Right cardiac atrium (tissue), 5 donors: Measurements from ENCODE around the gene CCRL2. TPM values are rescaled to one million over a fixed set of nuclear protein-coding genes. Genes with fewer than 3 reads are reported as not detected.
"Not testable (repeated sequence)": the region's sequence is repeated elsewhere in the genome, so short reads cannot be mapped to it uniquely, and the experiment has no call there.

ENCODE experiments used
- ATAC-seq, 2 donors: fragments of 200-7000 bp; cut with Tn5 transposase; one replicate each; pipeline versions ENCODE4 v1.8.0 to v1.9.1; 2020; ENCODE audit warnings: moderate library complexity in 2 of 2, mild to moderate bottlenecking in 1 of 2
- DNase-seq, 3 donors: peaks; one replicate each; pipeline ENCODE4 v3.0.0-alpha.2; 2020
- H3K27ac ChIP-seq: one replicate; pipeline ENCODE4 v1.5.1; 2013; ENCODE audit warnings: mild to moderate bottlenecking, low read length, control low read depth, moderate library complexity
- H3K27me3 ChIP-seq: one replicate; pipeline ENCODE4 v1.6.1; 2013; ENCODE audit not compliant: control insufficient read depth, insufficient read depth
- H3K4me1 ChIP-seq: one replicate; pipeline ENCODE4 v1.6.1; 2013; ENCODE audit warnings: low read length; ENCODE audit not compliant: control insufficient read depth, insufficient read depth
- H3K4me3 ChIP-seq: one replicate; pipeline ENCODE4 v1.5.1; 2013; ENCODE audit warnings: low read length, control low read depth
- H3K9me3 ChIP-seq: one replicate; pipeline ENCODE4 v1.6.1; 2013; ENCODE audit warnings: low read length; ENCODE audit not compliant: control insufficient read depth
- WGBS: extraction: QIAGEN DNeasy Blood & Tissue Kit; methylation state at CpG from one replicate; pipeline ENCODE4 v1.1.7; 2013; 5-methylcytosine and 5-hydroxymethylcytosine counted together
- intact Hi-C, 4 donors: fragments of 100-400 bp; cut with DNase I; formaldehyde crosslinking; loops; one replicate each; pipeline versions ENCODE4 v1.11.0 to v1.14.0; 2022 to 2023
- polyA plus RNA-seq: library from polyadenylated mRNA; stranded (reverse); fragments of 200-250 nt; gene quantifications from one replicate; pipeline ENCODE4 v1.2.3, GENCODE V29; 2013
- total RNA-seq, 4 donors: library from RNA; stranded (reverse); fragmentation: NEBNext Ultra II Directional; extraction: Animal tissue kit (Norgen Biotek cat#: 25700); gene quantifications; one replicate each; pipeline ENCODE4 v1.2.1, GENCODE V29; 2021
- donor health status: healthy with polysubstance abuse.
- donor health status: DM: no; HTN: yes; CAD: no.
- donor health status: DM: no; HTN: no; CAD: no.
- donor health status: DM: no; HTN: yes; CAD: no; lungs with severe emphysema.
- donor health status: DM: yes; HTN: yes; CAD: no.

The CCRL2 gene
- total and polyA plus RNA-seq, 5 donors: 1.4 to 3.1 (median 2.3) TPM

- WGBS: 47% methylated on average over 6 of the region's 6 CpGs
- H3K27ac ChIP-seq: no peak overlapping the region
- DNase-seq (no peak), ATAC-seq (no peak)
- intact Hi-C loops: no loop called here
- H3K27me3 ChIP-seq: no peaks in the 10 kb centered on the region
- H3K4me3 ChIP-seq: no peak overlapping the region
- H3K4me1 ChIP-seq: peaks cover 2% of the 10 kb centered on the region
- no peaks in the 10 kb centered on the region for H3K9me3 ChIP-seq
These were observed 11.8 kb upstream of the CCRL2 start for GRCh38 chr3:46395210-46395661.

DNA sequence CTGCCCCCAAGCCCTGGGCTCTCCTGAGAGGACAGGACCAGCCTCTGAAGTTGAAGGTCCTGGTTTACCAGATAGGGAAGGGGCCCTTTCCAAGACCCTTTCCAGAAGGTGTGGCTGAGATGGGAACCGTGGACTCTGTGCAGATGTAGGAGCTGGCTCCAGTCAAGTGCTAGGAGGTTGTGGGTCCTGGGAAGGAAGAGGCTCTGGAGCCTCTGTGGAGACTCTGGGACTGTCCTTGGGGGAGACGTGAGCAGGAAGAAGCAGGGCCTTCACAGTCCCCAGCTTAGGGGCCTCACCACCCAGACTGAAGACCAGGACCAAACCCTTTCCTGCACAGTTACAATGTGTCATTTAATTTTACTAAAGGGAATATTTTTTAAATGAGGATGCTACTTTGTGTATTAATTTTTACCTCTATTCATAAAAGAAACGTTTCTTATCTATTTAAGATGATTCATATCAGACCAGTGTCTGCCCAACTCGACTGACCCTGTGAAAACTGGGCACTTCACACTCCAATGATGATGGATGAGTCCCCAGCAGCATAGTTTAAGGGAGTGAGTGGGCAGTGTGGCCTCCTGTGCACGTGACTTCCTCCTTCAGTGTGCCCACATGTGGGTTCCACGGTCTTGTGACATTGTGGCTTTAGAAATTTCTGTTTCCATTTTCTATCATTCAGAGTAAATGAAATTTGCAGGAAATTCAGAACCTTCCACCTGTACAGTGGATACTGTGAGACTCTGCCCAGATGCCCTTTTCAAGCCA lies 11.1 kb upstream of the CCRL2 start:
- Histone ChIP-seq H3K4me3 (no peak overlapping the region), H3K4me1 (peaks cover 2% of the 10 kb centered on the region), H3K27me3 (no peaks in the 10 kb centered on the region), H3K27ac (no peak overlapping the region), H3K9me3 (no peaks in the 10 kb centered on the region)
- DNase-seq (no peak), ATAC-seq (no peak)
- WGBS: 62% methylated on average over 6 of the region's 6 CpGs
- intact Hi-C loops: no loop called here

DNA sequence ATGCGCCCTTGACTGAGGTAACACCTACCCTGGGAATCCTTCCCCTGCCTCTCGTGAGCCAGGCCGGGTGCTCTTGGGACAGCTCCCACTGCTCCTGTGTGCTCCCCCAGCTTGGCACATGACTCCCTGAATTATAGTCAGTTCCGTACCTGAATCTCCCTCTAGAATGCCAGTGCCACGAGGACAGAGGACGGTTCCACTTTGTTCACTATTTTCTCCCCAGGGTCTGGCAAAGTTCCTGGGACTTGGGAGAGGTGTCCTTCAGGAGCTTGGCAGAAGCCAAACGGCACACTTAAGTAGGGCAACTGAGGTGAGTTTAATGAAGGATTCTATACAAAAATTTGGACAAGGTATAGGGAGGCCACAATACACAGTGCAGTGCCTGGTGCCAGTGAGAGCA lies 9.9 kb upstream of the CCRL2 start:
- H3K9me3 ChIP-seq: no peaks in the 10 kb centered on the region
- ATAC-seq (no peak), DNase-seq (no peak)
- no peak overlapping the region for H3K4me3 ChIP-seq
- intact Hi-C loops: no loop called here
- 85% methylated on average over 7 of the region's 7 CpGs for WGBS
- no peak overlapping the region for H3K27ac ChIP-seq
- peaks cover 2% of the 10 kb centered on the region for H3K4me1 ChIP-seq
- no peaks in the 10 kb centered on the region for H3K27me3 ChIP-seq

DNA sequence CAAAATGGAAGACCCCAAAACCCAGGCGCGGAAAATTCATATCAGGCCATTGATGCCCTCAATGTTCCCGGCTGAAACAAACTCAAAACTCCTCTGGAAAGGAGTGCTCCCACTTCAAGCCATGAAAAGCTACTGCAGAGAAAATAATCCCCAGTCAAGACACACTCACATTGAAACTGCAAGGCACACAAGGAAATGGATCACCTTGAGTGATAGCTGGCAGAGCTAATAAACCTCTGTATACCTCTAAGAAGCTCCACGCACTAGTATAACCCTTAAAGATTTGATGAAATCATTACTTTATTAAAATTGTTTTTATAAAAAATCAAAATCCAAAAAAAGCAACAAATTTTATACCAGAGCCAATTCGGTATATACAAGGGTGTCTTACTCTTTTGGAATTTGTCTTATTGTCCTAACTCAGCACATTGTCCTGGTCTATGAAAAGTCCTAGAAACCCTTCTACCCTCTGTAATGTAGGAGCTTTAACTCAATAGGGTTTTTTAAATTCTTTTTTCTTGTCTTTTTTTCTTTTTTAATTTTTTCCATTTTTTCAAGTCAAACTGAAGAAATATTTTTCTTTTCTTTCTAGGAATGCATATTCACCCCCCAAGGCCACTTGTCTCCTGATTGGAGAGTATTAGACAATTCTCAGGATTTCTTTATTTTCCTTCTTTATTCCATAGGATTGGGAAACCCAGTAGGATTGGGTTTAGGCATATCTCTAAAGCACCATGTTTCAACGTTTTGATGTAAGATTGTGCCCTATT lies 8.7 kb upstream of the CCRL2 start:
- no peak for ATAC-seq
- Histone ChIP-seq H3K9me3 (no peaks in the 10 kb centered on the region), H3K27me3 (no peaks in the 10 kb centered on the region), H3K4me3 (no peak overlapping the region), H3K27ac (no peak overlapping the region), H3K4me1 (peaks cover 2% of the 10 kb centered on the region)
- WGBS: 92% methylated on average over 6 of the region's 6 CpGs
- DNase-seq: no peak
- intact Hi-C loops: no loop called here

- ATAC-seq (no peak), DNase-seq (no peak)
- WGBS: 57% methylated on average over 2 of the region's 2 CpGs
- H3K9me3 ChIP-seq: no peaks in the 10 kb centered on the region
- H3K4me3 ChIP-seq: no peak overlapping the region
- intact Hi-C loops: no loop called here
- H3K4me1 ChIP-seq: no peaks in the 10 kb centered on the region
- H3K27me3 ChIP-seq: no peaks in the 10 kb centered on the region
- no peak overlapping the region for H3K27ac ChIP-seq
These were observed 8.0 kb upstream of the CCRL2 start for GRCh38 chr3:46399098-46399497.

DNA sequence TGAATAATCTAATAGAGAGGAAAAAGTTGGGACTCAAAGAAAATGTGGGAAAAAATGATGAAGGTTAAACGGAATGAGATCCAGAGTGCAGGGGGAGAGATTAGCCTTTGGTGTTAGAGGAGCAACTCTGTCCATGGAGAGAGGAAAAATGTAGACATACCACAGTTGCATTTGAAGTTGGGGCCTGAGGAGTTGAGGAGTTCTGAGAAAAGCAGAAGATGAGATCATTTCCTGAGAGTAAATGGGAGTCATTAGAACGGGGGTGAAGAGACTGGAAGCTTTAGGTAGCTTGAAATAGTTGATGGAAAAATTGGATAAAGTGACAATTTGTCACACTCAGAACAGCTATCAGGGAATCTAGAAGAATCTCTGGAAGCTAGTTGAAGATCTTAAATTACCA lies 7.5 kb upstream of the CCRL2 start:
- no peak overlapping the region for H3K4me3 ChIP-seq
- intact Hi-C loops: no loop called here
- WGBS: 40% methylated on average over 2 of the region's 2 CpGs
- ATAC-seq: no peak
- no peaks in the 10 kb centered on the region for H3K9me3 ChIP-seq
- DNase-seq: no peak
- H3K4me1 ChIP-seq: no peaks in the 10 kb centered on the region
- H3K27me3 ChIP-seq: no peaks in the 10 kb centered on the region
- H3K27ac ChIP-seq: no peak overlapping the region

DNA sequence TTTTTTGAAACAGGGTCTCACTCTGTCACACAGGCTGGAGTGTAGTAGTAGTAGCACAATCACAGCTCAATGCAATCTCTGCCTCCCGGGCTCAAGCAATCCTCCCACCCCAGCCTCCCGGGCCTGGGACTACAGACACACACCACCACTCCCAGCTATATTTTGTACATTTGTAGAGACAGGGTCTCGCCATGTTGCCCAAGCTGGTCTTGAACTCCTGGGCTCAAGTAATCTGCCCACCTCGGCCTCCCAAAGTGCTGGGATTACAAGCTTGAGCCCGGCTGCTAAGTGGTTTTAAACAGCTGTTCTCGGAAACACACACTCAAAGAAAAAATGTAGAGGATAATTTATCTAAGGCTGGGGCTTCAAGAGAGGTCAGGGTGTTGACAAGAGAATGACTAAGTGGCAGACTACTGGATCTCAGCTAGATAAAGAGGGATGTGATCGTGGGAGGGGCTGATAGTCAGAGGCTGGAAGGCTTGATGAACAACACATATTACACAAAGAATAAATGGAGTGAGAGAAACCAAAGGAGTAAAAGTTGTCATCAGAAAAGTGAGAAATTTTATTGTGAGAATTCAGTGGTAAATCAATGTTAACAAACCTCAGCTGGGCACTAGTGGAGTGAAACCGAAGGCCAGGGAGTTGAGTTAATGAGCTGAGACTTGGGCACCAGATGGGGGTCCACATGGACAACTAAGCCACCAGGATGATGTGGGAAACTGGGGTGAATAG lies 6.9 kb upstream of the CCRL2 start:
- intact Hi-C loops: no loop called here
- H3K27me3 ChIP-seq: no peaks in the 10 kb centered on the region
- no peak overlapping the region for H3K27ac ChIP-seq
- no peak for DNase-seq
- H3K4me3 ChIP-seq: no peak overlapping the region
- no peaks in the 10 kb centered on the region for H3K4me1 ChIP-seq
- 46% methylated on average over 8 of the region's 8 CpGs for WGBS
- ATAC-seq: peak; percentile 64 to 72
- H3K9me3 ChIP-seq: no peaks in the 10 kb centered on the region

DNA sequence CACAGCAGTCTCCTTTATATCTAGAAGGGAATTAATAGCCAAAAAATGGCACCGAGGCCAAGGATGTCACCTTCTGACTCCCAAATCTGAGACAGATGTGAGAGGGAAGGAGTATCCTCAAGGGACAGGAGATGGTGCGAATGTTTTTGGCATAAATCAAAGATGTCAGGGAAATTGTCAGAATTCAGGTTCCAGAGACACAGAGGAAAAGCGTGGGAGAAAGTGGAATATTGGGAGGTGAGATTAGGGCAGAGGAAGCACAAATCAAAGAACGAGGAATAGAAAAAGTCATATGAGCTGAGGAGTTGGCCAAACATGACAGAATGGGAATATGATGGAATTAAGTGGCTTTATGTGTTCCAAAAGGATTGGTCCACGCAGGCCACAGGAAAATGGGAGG lies 6.2 kb upstream of the CCRL2 start:
- no peaks in the 10 kb centered on the region for H3K9me3 ChIP-seq
- peaks cover 4% of the 10 kb centered on the region for H3K4me1 ChIP-seq
- intact Hi-C loops: no loop called here
- H3K4me3 ChIP-seq: no peak overlapping the region
- H3K27me3 ChIP-seq: no peaks in the 10 kb centered on the region
- no peak overlapping the region for H3K27ac ChIP-seq
- no peak for DNase-seq
- WGBS: 61% methylated on average over 5 of the region's 5 CpGs
- ATAC-seq: no peak

DNA sequence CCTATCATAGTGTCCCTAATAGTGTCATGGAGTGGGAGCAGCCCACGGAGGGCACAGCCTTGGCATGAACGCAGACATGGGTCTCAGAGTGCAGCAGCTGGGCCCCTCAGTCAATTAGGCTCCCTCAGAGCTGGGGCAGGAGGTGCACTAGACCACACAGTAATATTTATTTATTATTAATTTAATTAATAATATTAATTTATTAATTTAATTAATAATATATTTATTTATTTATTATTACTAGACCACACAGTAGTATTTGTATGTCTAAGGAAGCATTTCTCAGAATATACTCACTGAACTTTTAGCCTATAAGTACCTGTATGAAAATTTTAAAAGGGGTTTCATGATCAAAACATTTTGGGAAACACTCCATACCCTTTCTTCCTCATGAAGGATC lies 5.5 kb upstream of the CCRL2 start:
- no peak for DNase-seq
- WGBS: 91% methylated on average over 2 of the region's 2 CpGs
- ATAC-seq: no peak
- H3K9me3 ChIP-seq: no peaks in the 10 kb centered on the region
- no peaks in the 10 kb centered on the region for H3K27me3 ChIP-seq
- H3K27ac ChIP-seq: no peak overlapping the region
- intact Hi-C loops: no loop called here
- H3K4me1 ChIP-seq: peaks cover 7% of the 10 kb centered on the region
- H3K4me3 ChIP-seq: no peak overlapping the region

DNA sequence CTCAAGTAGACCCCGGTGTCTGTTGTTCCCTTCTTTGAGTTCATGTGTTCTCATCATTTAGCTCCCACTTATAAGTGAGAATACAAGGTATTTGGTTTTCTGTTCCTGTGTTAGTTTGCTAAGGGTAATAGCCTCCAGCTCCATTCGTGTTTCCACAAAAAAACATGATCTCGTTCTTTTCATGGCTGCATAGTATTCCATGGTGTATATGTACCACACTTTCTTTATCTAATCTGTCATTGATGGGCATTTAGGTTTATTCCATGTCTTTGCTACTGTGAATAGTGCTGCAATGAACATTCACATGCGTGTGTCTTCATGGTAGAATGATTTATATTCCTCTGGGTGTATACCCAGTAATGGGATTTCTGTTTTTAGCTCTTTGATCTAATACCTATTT lies 4.2 kb upstream of the CCRL2 start:
- DNase-seq, ATAC-seq, H3K27ac ChIP-seq, intact Hi-C loops, H3K9me3 ChIP-seq, H3K27me3 ChIP-seq, H3K4me1 ChIP-seq, H3K4me3 ChIP-seq: not testable (repeated sequence)
- WGBS: 96% methylated on average over 4 of the region's 4 CpGs
